Glutamatergic neuron (in vitro differentiated cells): Measurements from ENCODE around the gene CAPN12. TPM values are rescaled to one million over a fixed set of nuclear protein-coding genes. Genes with fewer than 3 reads are reported as not detected.

ENCODE experiments used
- DNase-seq: peaks from one replicate; pipeline ENCODE4 v3.0.0; 2022
- H3K27ac Mint-ChIP-seq: one replicate; pipeline ENCODE4 v1.8.0; 2020; ENCODE audit warnings: mild to moderate bottlenecking, mixed read lengths, inconsistent platforms; ENCODE audit not compliant: unreplicated experiment
- H3K27me3 Mint-ChIP-seq: one replicate; pipeline ENCODE4 v1.8.0; 2020; ENCODE audit warnings: mild to moderate bottlenecking, moderate library complexity, mixed read lengths, inconsistent platforms; ENCODE audit not compliant: unreplicated experiment
- H3K36me3 Mint-ChIP-seq: one replicate; pipeline ENCODE4 v1.8.0; 2020; ENCODE audit warnings: mild to moderate bottlenecking, mixed read lengths, inconsistent platforms; ENCODE audit not compliant: unreplicated experiment
- H3K4me1 Mint-ChIP-seq: one replicate; pipeline ENCODE4 v1.8.0; 2020; ENCODE audit warnings: mild to moderate bottlenecking, low read depth, mixed read lengths, inconsistent platforms; ENCODE audit not compliant: unreplicated experiment
- H3K4me3 Mint-ChIP-seq: one replicate; pipeline ENCODE4 v1.8.0; 2020; ENCODE audit warnings: mild to moderate bottlenecking, mixed read lengths, inconsistent platforms; ENCODE audit not compliant: unreplicated experiment
- H3K9me3 Mint-ChIP-seq: one replicate; pipeline ENCODE4 v1.8.0; 2020; ENCODE audit warnings: mild to moderate bottlenecking, moderate library complexity, mixed read lengths, inconsistent platforms; ENCODE audit not compliant: unreplicated experiment
- total RNA-seq: library from RNA; stranded (reverse); fragmentation: NEBNext Ultra II Directional; extraction: Animal tissue kit (Norgen Biotek cat#: 25700); gene quantifications from one replicate; pipeline ENCODE4 v1.2.1, GENCODE V29; 2021; ENCODE audit not compliant: unreplicated experiment
- TF ChIP-seq, protein P1 (sequence below): fragments of 200-600 bp; sonication (generic); IDR thresholded peaks from one replicate; pipeline ENCODE4 v1.5.0; 2021; ENCODE audit not compliant: partially characterized antibody, unreplicated experiment

Gene CAPN12
- total RNA-seq, 1 donor from 2014 or later, result 4.8 TPM

DNA sequence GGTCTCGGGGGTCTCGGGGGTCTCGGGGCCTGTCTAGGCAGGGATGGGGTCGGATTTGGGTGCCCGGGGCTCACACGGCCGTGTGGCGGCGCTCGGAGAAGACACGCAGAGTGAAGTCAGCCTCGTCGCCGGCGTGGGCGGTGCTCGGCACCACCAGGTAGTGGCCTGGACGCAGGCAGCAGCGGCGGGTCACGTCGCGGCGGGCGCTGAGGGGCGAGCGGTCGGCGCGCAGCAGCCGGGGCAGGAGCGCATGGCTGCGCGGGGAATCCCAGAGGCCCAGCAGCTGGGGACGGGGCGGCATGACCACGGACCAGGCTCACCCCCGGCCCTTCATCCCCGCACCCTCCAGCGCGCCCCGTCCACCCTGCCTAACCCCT lies 8.2 kb downstream of the CAPN12 start:
- Mint-ChIP-seq H3K4me1 (peaks cover 5% of the 10 kb centered on the region), H3K9me3 (peaks cover 12% of the 10 kb centered on the region), H3K4me3 (no peak overlapping the region), H3K27me3 (peaks cover 16% of the 10 kb centered on the region), H3K36me3 (peaks cover 5% of the 10 kb centered on the region), H3K27ac (no peak overlapping the region)
- TF ChIP-seq, protein P1, sequence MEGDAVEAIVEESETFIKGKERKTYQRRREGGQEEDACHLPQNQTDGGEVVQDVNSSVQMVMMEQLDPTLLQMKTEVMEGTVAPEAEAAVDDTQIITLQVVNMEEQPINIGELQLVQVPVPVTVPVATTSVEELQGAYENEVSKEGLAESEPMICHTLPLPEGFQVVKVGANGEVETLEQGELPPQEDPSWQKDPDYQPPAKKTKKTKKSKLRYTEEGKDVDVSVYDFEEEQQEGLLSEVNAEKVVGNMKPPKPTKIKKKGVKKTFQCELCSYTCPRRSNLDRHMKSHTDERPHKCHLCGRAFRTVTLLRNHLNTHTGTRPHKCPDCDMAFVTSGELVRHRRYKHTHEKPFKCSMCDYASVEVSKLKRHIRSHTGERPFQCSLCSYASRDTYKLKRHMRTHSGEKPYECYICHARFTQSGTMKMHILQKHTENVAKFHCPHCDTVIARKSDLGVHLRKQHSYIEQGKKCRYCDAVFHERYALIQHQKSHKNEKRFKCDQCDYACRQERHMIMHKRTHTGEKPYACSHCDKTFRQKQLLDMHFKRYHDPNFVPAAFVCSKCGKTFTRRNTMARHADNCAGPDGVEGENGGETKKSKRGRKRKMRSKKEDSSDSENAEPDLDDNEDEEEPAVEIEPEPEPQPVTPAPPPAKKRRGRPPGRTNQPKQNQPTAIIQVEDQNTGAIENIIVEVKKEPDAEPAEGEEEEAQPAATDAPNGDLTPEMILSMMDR, result no peak
- DNase-seq, result peak; percentile 52

DNA sequence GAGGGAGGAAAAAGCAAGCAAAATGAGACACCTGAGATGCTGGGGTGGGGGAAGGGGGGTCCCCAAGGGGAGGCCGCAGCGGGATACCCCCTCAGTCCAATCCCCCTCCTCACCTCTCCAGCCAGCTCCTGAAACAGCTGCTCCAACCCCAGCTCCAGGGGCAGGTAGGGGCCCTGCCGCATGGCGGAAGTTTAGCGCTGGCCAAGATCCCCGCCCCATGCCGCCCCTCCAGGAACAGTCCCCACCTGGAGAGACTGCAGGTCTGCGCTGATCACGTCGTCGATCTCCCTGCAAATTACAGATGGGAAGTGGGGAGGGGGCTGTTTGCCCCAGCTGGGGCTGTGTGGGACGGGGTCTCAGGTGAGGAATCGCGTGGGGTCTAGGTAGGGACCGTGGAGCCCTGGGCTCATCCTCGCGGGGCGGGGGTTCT lies 9.0 kb downstream of the CAPN12 start:
- Mint-ChIP-seq H3K27ac (no peak overlapping the region), H3K9me3 (peaks cover 10% of the 10 kb centered on the region), H3K4me3 (peak overlapping the region; percentile 69), H3K27me3 (peaks cover 20% of the 10 kb centered on the region), H3K4me1 (peaks cover 7% of the 10 kb centered on the region), H3K36me3 (peaks cover 5% of the 10 kb centered on the region)
- DNase-seq, result no peak
- TF ChIP-seq, protein P1, result no peak

DNA sequence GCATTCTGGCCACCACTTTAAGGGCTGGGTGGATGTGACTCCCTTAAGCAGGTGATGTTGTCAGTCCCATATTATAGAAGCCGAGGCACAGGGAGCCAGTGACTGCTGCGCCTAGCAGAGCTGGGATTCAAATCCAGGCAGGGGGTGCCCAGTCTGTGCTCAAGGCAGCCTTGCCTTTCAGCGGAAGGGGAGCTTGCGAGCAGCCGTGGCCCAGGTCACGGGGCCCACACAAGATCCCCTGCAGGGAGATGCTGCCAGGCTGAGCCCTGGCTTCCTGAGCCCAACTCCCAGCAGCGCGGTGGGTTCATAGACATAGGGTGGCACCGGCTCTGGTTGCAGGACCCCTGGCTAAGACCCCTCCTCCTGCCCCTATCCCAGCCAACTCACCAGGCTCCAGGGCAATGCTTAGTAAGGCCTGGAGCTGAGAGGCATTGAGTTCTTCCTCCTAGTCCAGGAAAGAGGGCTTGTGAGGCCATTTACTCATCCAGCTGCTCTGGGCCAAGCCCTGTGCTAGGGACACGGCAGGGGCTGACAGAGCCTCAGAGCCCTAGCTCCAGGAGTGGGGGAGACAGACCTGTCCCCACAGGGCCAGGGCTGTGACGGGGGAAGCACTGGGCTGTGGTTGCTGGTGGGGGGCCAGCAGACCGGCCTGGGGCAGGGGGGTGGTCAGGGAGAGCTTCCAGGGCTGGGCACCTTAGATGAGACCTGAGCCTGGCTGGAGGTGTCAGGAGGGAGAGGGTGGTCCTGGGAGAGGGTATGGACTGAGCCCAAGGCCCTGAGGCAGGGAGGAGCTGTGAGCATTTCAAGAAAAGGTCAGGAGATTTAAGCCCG lies 9.6 kb downstream of the CAPN12 start:
- Mint-ChIP-seq H3K36me3 (peaks cover 5% of the 10 kb centered on the region), H3K9me3 (peaks cover 10% of the 10 kb centered on the region), H3K4me1 (peaks cover 12% of the 10 kb centered on the region), H3K27me3 (peaks cover 20% of the 10 kb centered on the region), H3K4me3 (peak overlapping the region; percentile 69), H3K27ac (no peak overlapping the region)
- peak; percentile 17 for DNase-seq
- TF ChIP-seq, protein P1, result no peak

DNA sequence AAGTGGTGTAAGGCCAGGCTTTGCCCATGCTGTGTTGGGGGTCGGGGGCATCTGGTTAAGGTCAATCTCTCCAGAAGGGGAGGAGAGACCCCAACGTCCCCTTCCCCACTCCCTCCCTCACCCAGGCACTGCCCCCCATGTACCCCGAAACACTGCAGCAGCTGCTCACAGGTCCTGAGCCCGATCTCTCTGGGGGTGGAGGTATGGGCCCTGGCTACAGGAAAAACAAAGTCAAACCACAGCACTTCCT lies 10.2 kb downstream of the CAPN12 start:
- Mint-ChIP-seq H3K4me3 (no peak overlapping the region), H3K27ac (no peak overlapping the region), H3K9me3 (peaks cover 12% of the 10 kb centered on the region), H3K36me3 (peaks cover 5% of the 10 kb centered on the region), H3K4me1 (peaks cover 14% of the 10 kb centered on the region), H3K27me3 (peaks cover 21% of the 10 kb centered on the region)
- TF ChIP-seq, protein P1, result no peak
- DNase-seq, result peak; percentile 13

DNA sequence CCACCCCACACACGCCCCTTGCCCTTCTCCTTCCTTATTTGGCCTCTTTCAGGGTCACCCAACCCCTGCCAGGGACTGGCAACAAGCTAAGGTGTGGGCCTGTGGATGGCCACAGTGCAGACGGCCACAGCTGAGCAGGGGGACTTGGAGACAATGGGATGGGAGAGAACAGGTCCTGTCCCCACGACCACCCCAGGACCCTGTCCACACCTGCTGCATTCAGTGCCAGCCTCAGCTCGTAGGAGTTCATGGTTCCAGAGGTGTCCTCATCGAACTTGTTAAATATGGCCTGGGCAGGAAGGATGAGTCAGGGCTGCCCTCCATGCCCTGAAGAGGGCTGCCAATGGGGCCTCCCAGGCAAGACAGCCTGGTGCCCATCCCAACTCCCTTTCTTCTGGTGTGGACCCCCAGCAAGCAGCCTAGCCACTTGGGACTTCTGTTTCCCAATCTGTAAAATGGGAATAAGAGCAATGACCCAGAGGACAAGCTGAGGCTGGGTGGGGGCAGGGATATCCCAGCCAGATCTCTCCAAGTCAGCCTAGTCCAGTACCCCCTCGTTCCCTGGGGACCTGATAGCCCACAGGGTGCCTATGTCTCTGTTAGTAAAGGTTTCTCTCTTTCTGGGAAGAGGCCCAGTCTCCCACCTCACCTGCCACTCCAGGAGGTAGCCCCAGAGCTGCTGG lies 10.6 kb downstream of the CAPN12 start:
- Mint-ChIP-seq H3K4me1 (peaks cover 14% of the 10 kb centered on the region), H3K9me3 (peaks cover 12% of the 10 kb centered on the region), H3K27ac (no peak overlapping the region), H3K36me3 (peaks cover 2% of the 10 kb centered on the region), H3K27me3 (peaks cover 20% of the 10 kb centered on the region), H3K4me3 (no peak overlapping the region)
- TF ChIP-seq, protein P1, result no peak
- peak; percentile 14 for DNase-seq
